A549 (cell line): ENCODE data around the gene PDE1C.

Experiments used
- BHLHE40 ChIP-seq: IDR thresholded peaks from 2 replicates; pipeline ENCODE4 v1.6.1; 2012; ENCODE audit warnings: low read depth, low read length, inconsistent platforms
- CHD2 ChIP-seq: fragments of 150-350 bp; IDR thresholded peaks from 2 replicates; pipeline ENCODE4 v1.6.1; 2014; ENCODE audit warnings: low read length; ENCODE audit not compliant: partially characterized antibody
- CTCF ChIP-seq: fragments of >200 bp; sonication (Bioruptor Twin); formaldehyde crosslinking; IDR thresholded peaks from 3 replicates; pipeline ENCODE4 v1.5.1; 2016
- EHMT2 ChIP-seq: fragments of 200-600 bp; sonication (generic); IDR thresholded peaks from 2 replicates; pipeline ENCODE4 v1.6.1; 2016; ENCODE audit warnings: antibody characterized with exemption, low read depth, mild to moderate bottlenecking, moderate library complexity
- EP300 ChIP-seq, 2 experiments: fragments of >200 bp; sonication (Bioruptor Twin); formaldehyde crosslinking; IDR thresholded peaks; 2 replicates in 1 of 2; 3 replicates in 1 of 2; pipeline ENCODE4 v1.6.1; 2016 to 2017
- JUNB ChIP-seq: fragments of >200 bp; sonication (Bioruptor Twin); formaldehyde crosslinking; IDR thresholded peaks from 2 replicates; pipeline ENCODE4 v1.6.1; 2016
- MYC ChIP-seq: IDR thresholded peaks from 2 replicates; pipeline ENCODE4 v1.6.1; 2012; ENCODE audit warnings: mild to moderate bottlenecking, inconsistent platforms, low read length, improper control_type of control experiment, borderline replicate concordance
- RAD21 ChIP-seq, 2 experiments: fragments of >200 bp in 1 of 2; sonication (Bioruptor Twin) in 1 of 2; formaldehyde crosslinking in 1 of 2; IDR thresholded peaks in 1 of 2; conservative IDR thresholded peaks in 1 of 2; 2 replicates in 1 of 2; 3 replicates in 1 of 2; pipeline ENCODE4 v1.6.1; 2012 to 2018; ENCODE audit warnings: inconsistent platforms in 1 of 2
- SREBF2 ChIP-seq: fragments of 450-650 bp; IDR thresholded peaks from 2 replicates; pipeline ENCODE4 v1.6.1; 2014; ENCODE audit warnings: mild to moderate bottlenecking, moderate library complexity

- TF ChIP-seq JUNB, result 0 out of 2 replicates have a peak, but pooled peaks have one; percentile 20
- TF ChIP-seq BHLHE40, result no peak
- no peak for TF ChIP-seq CHD2
- TF ChIP-seq CTCF, result no peak
- TF ChIP-seq EHMT2, result no peak
- peak; percentile 75 for TF ChIP-seq MYC
- TF ChIP-seq RAD21 (conservative IDR thresholded peaks at IDR 0.05 in 1 of 2, IDR thresholded peaks at IDR 0.05 in 1 of 2), result peak in 1 of 2 experiments; percentile 27; a peak in 4 of 5 replicates
- TF ChIP-seq SREBF2, result no peak
- TF ChIP-seq EP300 (IDR thresholded peaks at IDR 0.05), result peak in 1 of 2 experiments; percentile 76; a peak in 2 of 5 replicates
Measured at GRCh38 chr7:31899356-31899927, 170.8 kb downstream of the PDE1C start.
